ENCODE data around the gene TGFBR3.

The TGFBR3 gene

GRCh38 chr1:91792489-91793071, 93.4 kb downstream of the TGFBR3 start:
- H3K4me1 Mint-ChIP-seq: peaks cover 66% of the 10 kb centered on the region

GRCh38 chr1:91791691-91792488, 94.1 kb downstream of the TGFBR3 start:
- Mint-ChIP-seq H3K9me3 (peaks cover 9% of the 10 kb centered on the region), H3K27ac (no peak overlapping the region), H3K4me3 (no peak overlapping the region), H3K4me1 (peaks cover 67% of the 10 kb centered on the region), H3K36me3 (ENCODE audit: low read depth) (peaks cover 15% of the 10 kb centered on the region), H3K27me3 (ENCODE audit: low read depth, poor library complexity) (peaks cover 3% of the 10 kb centered on the region)
- DNase-seq: no peak
- TF ChIP-seq CTCF (IDR thresholded peaks at IDR 0.05): no peak

More at GRCh38 chr1:91792489-91793071, 93.4 kb downstream of the TGFBR3 start:
- Mint-ChIP-seq H3K4me3 (no peak overlapping the region), H3K27ac (no peak overlapping the region), H3K9me3 (peaks cover 9% of the 10 kb centered on the region), H3K27me3 (ENCODE audit: low read depth, poor library complexity) (peaks cover 3% of the 10 kb centered on the region), H3K36me3 (ENCODE audit: low read depth) (peaks cover 15% of the 10 kb centered on the region)
- no peak for TF ChIP-seq CTCF (IDR thresholded peaks at IDR 0.05)
- DNase-seq: no peak

- Mint-ChIP-seq H3K27ac (no peak overlapping the region), H3K27me3 (ENCODE audit: low read depth, poor library complexity) (peaks cover 3% of the 10 kb centered on the region), H3K9me3 (peaks cover 9% of the 10 kb centered on the region), H3K4me1 (peaks cover 67% of the 10 kb centered on the region), H3K36me3 (ENCODE audit: low read depth) (peaks cover 14% of the 10 kb centered on the region), H3K4me3 (no peak overlapping the region)
- no peak for TF ChIP-seq CTCF (IDR thresholded peaks at IDR 0.05)
- DNase-seq: no peak
Measured at GRCh38 chr1:91791103-91791502, 94.8 kb downstream of the TGFBR3 start.

GRCh38 chr1:91790392-91790791, 95.6 kb downstream of the TGFBR3 start:
- TF ChIP-seq CTCF (IDR thresholded peaks at IDR 0.05): no peak
- Mint-ChIP-seq H3K9me3 (peaks cover 9% of the 10 kb centered on the region), H3K36me3 (ENCODE audit: low read depth) (peaks cover 15% of the 10 kb centered on the region), H3K27ac (no peak overlapping the region), H3K4me3 (no peak overlapping the region), H3K27me3 (ENCODE audit: low read depth, poor library complexity) (peaks cover 3% of the 10 kb centered on the region), H3K4me1 (peaks cover 62% of the 10 kb centered on the region)
- DNase-seq: no peak

GRCh38 chr1:91789273-91789997, 96.5 kb downstream of the TGFBR3 start:
- H3K4me1 Mint-ChIP-seq: peaks cover 56% of the 10 kb centered on the region
- TF ChIP-seq CTCF (IDR thresholded peaks at IDR 0.05): no peak

More at GRCh38 chr1:91789273-91789997, 96.5 kb downstream of the TGFBR3 start:
- Mint-ChIP-seq H3K27ac (no peak overlapping the region), H3K36me3 (ENCODE audit: low read depth) (peaks cover 6% of the 10 kb centered on the region), H3K9me3 (peaks cover 2% of the 10 kb centered on the region), H3K27me3 (ENCODE audit: low read depth, poor library complexity) (peaks cover 3% of the 10 kb centered on the region), H3K4me3 (no peak overlapping the region)
- no peak for DNase-seq
